Memory B cell (primary cell): Measurements from ENCODE around the gene KIAA0319L.

Experiments used
- ATAC-seq: fragments of 150-1000 bp; cut with Tn5 transposase; 2 replicates; pipeline ENCODE4 v1.10.0; 2021; ENCODE audit warnings: low read depth, mild to moderate bottlenecking, moderate library complexity
- DNase-seq, 2 donors: peaks; one replicate each; pipeline ENCODE4 v3.0.0; 2022; ENCODE audit warnings: low spot score in 2 of 2
- H3K27ac Mint-ChIP-seq: one replicate; pipeline ENCODE4 v1.8.0; 2022; ENCODE audit warnings: mild to moderate bottlenecking, moderate library complexity, mixed read lengths
- H3K27me3 Mint-ChIP-seq: one replicate; pipeline ENCODE4 v1.8.0; 2022; ENCODE audit warnings: mixed read lengths
- H3K36me3 Mint-ChIP-seq: one replicate; pipeline ENCODE4 v1.8.0; 2022; ENCODE audit warnings: mild to moderate bottlenecking, mixed read lengths
- H3K4me1 Mint-ChIP-seq: one replicate; pipeline ENCODE4 v1.8.0; 2022; ENCODE audit warnings: mixed read lengths
- H3K4me3 Mint-ChIP-seq: one replicate; pipeline ENCODE4 v1.8.0; 2022; ENCODE audit warnings: mild to moderate bottlenecking, moderate library complexity, mixed read lengths
- H3K9me3 Mint-ChIP-seq: one replicate; pipeline ENCODE4 v1.8.0; 2022; ENCODE audit warnings: mixed read lengths

The KIAA0319L gene

GRCh38 chr1:35433714-35434113 is 123.5 kb downstream of the KIAA0319L start:
- Mint-ChIP-seq H3K4me1 (no peaks in the 10 kb centered on the region), H3K27me3 (no peaks in the 10 kb centered on the region), H3K36me3 (peaks cover 43% of the 10 kb centered on the region), H3K4me3 (no peak overlapping the region), H3K9me3 (peaks cover 1% of the 10 kb centered on the region), H3K27ac (no peak overlapping the region)
- no peak for DNase-seq
- no peak for ATAC-seq

GRCh38 chr1:35432231-35432630 is 125.0 kb downstream of the KIAA0319L start:
- DNase-seq (no peak), ATAC-seq (no peak)
- Mint-ChIP-seq H3K36me3 (peaks cover 32% of the 10 kb centered on the region), H3K4me3 (no peak overlapping the region), H3K9me3 (peaks cover 1% of the 10 kb centered on the region), H3K27ac (no peak overlapping the region), H3K27me3 (no peaks in the 10 kb centered on the region), H3K4me1 (no peaks in the 10 kb centered on the region)

GRCh38 chr1:35431173-35431599 is 126.0 kb downstream of the KIAA0319L start:
- no peaks in the 10 kb centered on the region for H3K27me3 Mint-ChIP-seq
- ATAC-seq (no peak), DNase-seq (no peak)
- no peak overlapping the region for H3K4me3 Mint-ChIP-seq
- H3K36me3 Mint-ChIP-seq, result peaks cover 26% of the 10 kb centered on the region
- H3K9me3 Mint-ChIP-seq, result peaks cover 1% of the 10 kb centered on the region
- peaks cover 4% of the 10 kb centered on the region for H3K4me1 Mint-ChIP-seq
- H3K27ac Mint-ChIP-seq, result no peak overlapping the region

GRCh38 chr1:35430762-35431161 is 126.4 kb downstream of the KIAA0319L start:
- Mint-ChIP-seq H3K4me3 (no peak overlapping the region), H3K36me3 (peaks cover 25% of the 10 kb centered on the region), H3K9me3 (peaks cover 1% of the 10 kb centered on the region), H3K27ac (no peak overlapping the region), H3K4me1 (peaks cover 8% of the 10 kb centered on the region), H3K27me3 (no peaks in the 10 kb centered on the region)
- DNase-seq (no peak), ATAC-seq (no peak)

GRCh38 chr1:35428360-35428759 is 128.8 kb downstream of the KIAA0319L start:
- H3K36me3 Mint-ChIP-seq, result peaks cover 15% of the 10 kb centered on the region
- no peak for DNase-seq
- H3K27ac Mint-ChIP-seq, result peak overlapping the region; percentile 79
- no peak overlapping the region for H3K4me3 Mint-ChIP-seq
- peaks cover 1% of the 10 kb centered on the region for H3K9me3 Mint-ChIP-seq
- no peaks in the 10 kb centered on the region for H3K27me3 Mint-ChIP-seq
- H3K4me1 Mint-ChIP-seq, result peaks cover 10% of the 10 kb centered on the region
- ATAC-seq, result no peak

- Mint-ChIP-seq H3K36me3 (peaks cover 4% of the 10 kb centered on the region), H3K27ac (peak overlapping the region; percentile 62), H3K9me3 (no peaks in the 10 kb centered on the region), H3K27me3 (no peaks in the 10 kb centered on the region), H3K4me3 (no peak overlapping the region), H3K4me1 (peaks cover 10% of the 10 kb centered on the region)
- DNase-seq (no peak), ATAC-seq (no peak)
Observed at GRCh38 chr1:35426097-35426586, 131.1 kb downstream of the KIAA0319L start.

- no peaks in the 10 kb centered on the region for H3K27me3 Mint-ChIP-seq
- no peaks in the 10 kb centered on the region for H3K4me1 Mint-ChIP-seq
- no peak overlapping the region for H3K27ac Mint-ChIP-seq
- H3K4me3 Mint-ChIP-seq, result no peak overlapping the region
- no peaks in the 10 kb centered on the region for H3K9me3 Mint-ChIP-seq
- H3K36me3 Mint-ChIP-seq, result peaks cover 34% of the 10 kb centered on the region
- ATAC-seq (no peak), DNase-seq (no peak)
Observed at GRCh38 chr1:35408925-35409324, 148.3 kb downstream of the KIAA0319L start.

- Mint-ChIP-seq H3K27ac (no peak overlapping the region), H3K9me3 (no peaks in the 10 kb centered on the region), H3K27me3 (no peaks in the 10 kb centered on the region), H3K4me1 (no peaks in the 10 kb centered on the region), H3K36me3 (peaks cover 38% of the 10 kb centered on the region), H3K4me3 (no peak overlapping the region)
- DNase-seq (no peak), ATAC-seq (no peak)
Observed at GRCh38 chr1:35407743-35408142, 149.5 kb downstream of the KIAA0319L start.

GRCh38 chr1:35406103-35406502 is 151.1 kb downstream of the KIAA0319L start:
- Mint-ChIP-seq H3K4me1 (no peaks in the 10 kb centered on the region), H3K4me3 (no peak overlapping the region), H3K9me3 (no peaks in the 10 kb centered on the region), H3K27me3 (no peaks in the 10 kb centered on the region), H3K27ac (no peak overlapping the region), H3K36me3 (peaks cover 46% of the 10 kb centered on the region)
- DNase-seq, result no peak
- no peak for ATAC-seq

GRCh38 chr1:35401049-35401448 is 156.2 kb downstream of the KIAA0319L start:
- H3K27me3 Mint-ChIP-seq, result no peaks in the 10 kb centered on the region
- no peak overlapping the region for H3K4me3 Mint-ChIP-seq
- DNase-seq (no peak), ATAC-seq (no peak)
- H3K36me3 Mint-ChIP-seq, result peaks cover 44% of the 10 kb centered on the region
- no peaks in the 10 kb centered on the region for H3K9me3 Mint-ChIP-seq
- H3K4me1 Mint-ChIP-seq, result no peaks in the 10 kb centered on the region
- H3K27ac Mint-ChIP-seq, result no peak overlapping the region

GRCh38 chr1:35398739-35399138 is 158.5 kb downstream of the KIAA0319L start:
- no peaks in the 10 kb centered on the region for H3K9me3 Mint-ChIP-seq
- no peak overlapping the region for H3K4me3 Mint-ChIP-seq
- no peaks in the 10 kb centered on the region for H3K4me1 Mint-ChIP-seq
- peaks cover 46% of the 10 kb centered on the region for H3K36me3 Mint-ChIP-seq
- ATAC-seq (no peak), DNase-seq (no peak)
- no peak overlapping the region for H3K27ac Mint-ChIP-seq
- H3K27me3 Mint-ChIP-seq, result no peaks in the 10 kb centered on the region

- Mint-ChIP-seq H3K4me1 (no peaks in the 10 kb centered on the region), H3K27me3 (no peaks in the 10 kb centered on the region), H3K36me3 (peaks cover 34% of the 10 kb centered on the region)
Observed at GRCh38 chr1:35394386-35394785, 162.8 kb downstream of the KIAA0319L start.

GRCh38 chr1:35390600-35391494 is 166.4 kb downstream of the KIAA0319L start:
- DNase-seq, result no peak
- Mint-ChIP-seq H3K27ac (no peak overlapping the region), H3K4me3 (no peak overlapping the region), H3K9me3 (no peaks in the 10 kb centered on the region), H3K36me3 (peaks cover 23% of the 10 kb centered on the region), H3K27me3 (no peaks in the 10 kb centered on the region), H3K4me1 (no peaks in the 10 kb centered on the region)
- ATAC-seq, result no peak

More at GRCh38 chr1:35394386-35394785, 162.8 kb downstream of the KIAA0319L start:
- no peak overlapping the region for H3K4me3 Mint-ChIP-seq
- DNase-seq (no peak), ATAC-seq (no peak)
- no peak overlapping the region for H3K27ac Mint-ChIP-seq
- no peaks in the 10 kb centered on the region for H3K9me3 Mint-ChIP-seq

GRCh38 chr1:35386959-35387358 is 170.2 kb downstream of the KIAA0319L start:
- no peaks in the 10 kb centered on the region for H3K9me3 Mint-ChIP-seq
- ATAC-seq (no peak), DNase-seq (no peak)
- H3K36me3 Mint-ChIP-seq, result peaks cover 16% of the 10 kb centered on the region
- no peaks in the 10 kb centered on the region for H3K4me1 Mint-ChIP-seq
- H3K4me3 Mint-ChIP-seq, result no peak overlapping the region
- H3K27me3 Mint-ChIP-seq, result no peaks in the 10 kb centered on the region
- no peak overlapping the region for H3K27ac Mint-ChIP-seq

GRCh38 chr1:35386290-35386689 is 170.9 kb downstream of the KIAA0319L start:
- DNase-seq (no peak), ATAC-seq (no peak)
- Mint-ChIP-seq H3K36me3 (peaks cover 18% of the 10 kb centered on the region), H3K27ac (no peak overlapping the region), H3K27me3 (no peaks in the 10 kb centered on the region), H3K4me1 (no peaks in the 10 kb centered on the region), H3K9me3 (no peaks in the 10 kb centered on the region), H3K4me3 (no peak overlapping the region)
